Muscle layer of colon (tissue), 2 donors: ENCODE data around the gene AP3D1.

Source experiments
- H3K27ac ChIP-seq: one replicate; pipeline ENCODE4 v1.7.0; 2013; ENCODE audit warnings: low read depth, mild to moderate bottlenecking, low read length, moderate library complexity
- H3K27me3 ChIP-seq, 2 donors: one replicate each; pipeline ENCODE4 v1.7.0; 2013; ENCODE audit warnings: low read length in 2 of 2, mild to moderate bottlenecking in 2 of 2; ENCODE audit not compliant: insufficient read depth in 2 of 2, control insufficient read depth in 1 of 2
- H3K36me3 ChIP-seq: one replicate; pipeline ENCODE4 v1.7.0; 2013; ENCODE audit warnings: mild to moderate bottlenecking, low read length; ENCODE audit not compliant: insufficient read depth
- H3K4me1 ChIP-seq: one replicate; pipeline ENCODE4 v1.7.0; 2013; ENCODE audit warnings: mild to moderate bottlenecking, low read length; ENCODE audit not compliant: insufficient read depth
- H3K4me3 ChIP-seq, 2 donors: one replicate each; pipeline ENCODE4 v1.7.0; 2013; ENCODE audit warnings: low read length in 2 of 2, low read depth in 1 of 2, mild to moderate bottlenecking in 1 of 2, moderate library complexity in 1 of 2
- H3K9ac ChIP-seq: one replicate; pipeline ENCODE4 v1.7.0; 2013; ENCODE audit warnings: low read length
- H3K9me3 ChIP-seq: one replicate; pipeline ENCODE4 v1.7.0; 2013; ENCODE audit warnings: mild to moderate bottlenecking, low read length
- donor health status: abdominal sarcoma.
- donor health status: Adenocarcinoma of cecum.

Gene AP3D1

GRCh38 chr19:2180114-2180513 is 28.7 kb upstream of the AP3D1 start:
- H3K36me3 ChIP-seq: peaks cover 13% of the 10 kb centered on the region
- H3K4me3 ChIP-seq: no peak overlapping the region
- no peaks in the 10 kb centered on the region for H3K27me3 ChIP-seq
- H3K27ac ChIP-seq: no peak overlapping the region
- peaks cover 28% of the 10 kb centered on the region for H3K4me1 ChIP-seq
- no peak overlapping the region for H3K9ac ChIP-seq
- H3K9me3 ChIP-seq: no peaks in the 10 kb centered on the region

- peaks cover 20% of the 10 kb centered on the region for H3K4me1 ChIP-seq
- no peaks in the 10 kb centered on the region for H3K27me3 ChIP-seq
- no peak overlapping the region for H3K4me3 ChIP-seq
- H3K9ac ChIP-seq: no peak overlapping the region
- no peaks in the 10 kb centered on the region for H3K9me3 ChIP-seq
- no peak overlapping the region for H3K27ac ChIP-seq
- peaks cover 7% of the 10 kb centered on the region for H3K36me3 ChIP-seq
Measured at GRCh38 chr19:2179095-2179494, 27.7 kb upstream of the AP3D1 start.

GRCh38 chr19:2176337-2176994 is 25.1 kb upstream of the AP3D1 start:
- Histone ChIP-seq H3K4me1 (peaks cover 12% of the 10 kb centered on the region), H3K27ac (no peak overlapping the region), H3K36me3 (no peaks in the 10 kb centered on the region), H3K9ac (no peak overlapping the region), H3K27me3 (no peaks in the 10 kb centered on the region), H3K9me3 (no peaks in the 10 kb centered on the region), H3K4me3 (no peak overlapping the region)

GRCh38 chr19:2175742-2176141 is 24.4 kb upstream of the AP3D1 start:
- Histone ChIP-seq H3K9me3 (no peaks in the 10 kb centered on the region), H3K4me3 (no peak overlapping the region), H3K9ac (no peak overlapping the region), H3K4me1 (peaks cover 14% of the 10 kb centered on the region), H3K27me3 (no peaks in the 10 kb centered on the region), H3K27ac (no peak overlapping the region), H3K36me3 (no peaks in the 10 kb centered on the region)

- Histone ChIP-seq H3K9ac (no peak overlapping the region), H3K27ac (no peak overlapping the region), H3K9me3 (no peaks in the 10 kb centered on the region), H3K4me3 (no peak overlapping the region), H3K27me3 (no peaks in the 10 kb centered on the region), H3K4me1 (peaks cover 31% of the 10 kb centered on the region), H3K36me3 (no peaks in the 10 kb centered on the region)
Measured at GRCh38 chr19:2173767-2174577, 22.6 kb upstream of the AP3D1 start.

- no peaks in the 10 kb centered on the region for H3K9me3 ChIP-seq
- no peak overlapping the region for H3K4me3 ChIP-seq
- no peaks in the 10 kb centered on the region for H3K27me3 ChIP-seq
- no peak overlapping the region for H3K27ac ChIP-seq
- peaks cover 37% of the 10 kb centered on the region for H3K4me1 ChIP-seq
- no peak overlapping the region for H3K9ac ChIP-seq
- no peaks in the 10 kb centered on the region for H3K36me3 ChIP-seq
Measured at GRCh38 chr19:2173388-2173766, 22.0 kb upstream of the AP3D1 start.

- H3K9ac ChIP-seq: no peak overlapping the region
- no peaks in the 10 kb centered on the region for H3K36me3 ChIP-seq
- no peak overlapping the region for H3K27ac ChIP-seq
- H3K4me3 ChIP-seq: no peak overlapping the region
- no peaks in the 10 kb centered on the region for H3K27me3 ChIP-seq
- H3K4me1 ChIP-seq: peaks cover 56% of the 10 kb centered on the region
- no peaks in the 10 kb centered on the region for H3K9me3 ChIP-seq
Measured at GRCh38 chr19:2171349-2172145, 20.2 kb upstream of the AP3D1 start.

- Histone ChIP-seq H3K27ac (no peak overlapping the region), H3K36me3 (no peaks in the 10 kb centered on the region), H3K9me3 (no peaks in the 10 kb centered on the region), H3K9ac (no peak overlapping the region), H3K4me3 (no peak overlapping the region), H3K27me3 (no peaks in the 10 kb centered on the region), H3K4me1 (peaks cover 61% of the 10 kb centered on the region)
Measured at GRCh38 chr19:2170987-2171348, 19.6 kb upstream of the AP3D1 start.

- H3K27ac ChIP-seq: no peak overlapping the region
Measured at GRCh38 chr19:2170219-2170618, 18.9 kb upstream of the AP3D1 start.

GRCh38 chr19:2168619-2169424 is 17.5 kb upstream of the AP3D1 start:
- H3K9me3 ChIP-seq: no peaks in the 10 kb centered on the region
- no peaks in the 10 kb centered on the region for H3K27me3 ChIP-seq
- no peaks in the 10 kb centered on the region for H3K36me3 ChIP-seq
- peak overlapping the region; percentile 27 for H3K9ac ChIP-seq
- peaks cover 67% of the 10 kb centered on the region for H3K4me1 ChIP-seq
- peak overlapping the region; percentile 91 for H3K27ac ChIP-seq
- peak overlapping the region in 1 of 2 donors; percentile 38 for H3K4me3 ChIP-seq

More at GRCh38 chr19:2170219-2170618, 18.9 kb upstream of the AP3D1 start:
- Histone ChIP-seq H3K9me3 (no peaks in the 10 kb centered on the region), H3K36me3 (no peaks in the 10 kb centered on the region), H3K4me1 (peaks cover 67% of the 10 kb centered on the region), H3K9ac (no peak overlapping the region), H3K27me3 (no peaks in the 10 kb centered on the region), H3K4me3 (no peak overlapping the region)
